Measurements from ENCODE around the gene EPHB1.

- TF ChIP-seq POLR2A (IDR thresholded peaks at IDR 0.05) (no peak), CTCF (IDR thresholded peaks at IDR 0.05) (no peak)
Observed at GRCh38 chr3:135137296-135137695, 342.2 kb downstream of the EPHB1 start.

Data from uterus (tissue), 2 donors.